ENCODE results near the gene SLC10A7. TPM values are rescaled to one million over a fixed set of nuclear protein-coding genes. Genes with fewer than 3 reads are reported as not detected.

Gene SLC10A7
- total and polyA plus RNA-seq, 2 donors (not counting 1 experiment from before 2014, with no cell fraction given): 5.7 to 18.3 TPM

DNA sequence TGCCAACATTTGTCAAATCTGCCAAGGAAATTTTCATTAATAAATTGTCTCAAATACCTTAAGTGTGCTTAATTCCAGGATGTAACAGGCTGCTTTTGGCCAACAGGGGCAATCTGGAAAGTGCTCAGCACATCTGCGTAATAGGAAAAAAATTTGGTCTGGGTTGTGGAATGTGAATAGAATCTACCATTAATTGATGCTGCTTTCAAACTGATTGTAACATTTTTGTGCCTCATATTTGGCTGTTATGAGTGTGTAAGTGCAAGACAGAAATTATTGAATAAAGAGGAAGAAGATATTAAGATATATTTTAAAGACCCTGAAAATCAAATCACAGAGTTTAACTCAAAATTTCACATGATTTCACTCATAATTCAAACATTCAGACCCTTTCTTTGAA, 266.3 kb downstream of the SLC10A7 start:
- Mint-ChIP-seq H3K9me3 (ENCODE audit: insufficient read depth) (no peaks in the 10 kb centered on the region), H3K4me3 (no peak overlapping the region), H3K27me3 (no peaks in the 10 kb centered on the region), H3K27ac (no peak overlapping the region), H3K4me1 (no peaks in the 10 kb centered on the region)
- CTCF ChIA-PET: no interaction called here
- Histone ChIP-seq H3K27me3 (replicated peaks in 1 of 4; ENCODE audit: control extremely low read depth in 1 of 4, control insufficient read depth in 3 of 4, insufficient read depth in 4 of 4, low read length in 3 of 4) (no peaks in the 10 kb centered on the region), H3K4me3 (ENCODE audit: control extremely low read depth in 1 of 5, extremely low read depth in 1 of 5, insufficient read depth in 1 of 5, low read depth in 2 of 5, low read length in 4 of 5) (no peak overlapping the region), H3K27ac (ENCODE audit: low read length in 2 of 2) (no peak overlapping the region), H3K36me3 (replicated peaks in 1 of 2; ENCODE audit: control extremely low read depth in 1 of 2, control insufficient read depth in 1 of 2, extremely low read depth in 1 of 2, insufficient read depth in 2 of 2, low read length in 1 of 2) (peaks cover 2 to 4% of the 10 kb centered on the region in 2 experiments), H4K20me1 (ENCODE audit: control insufficient read depth, insufficient read depth, low read length, poor library complexity, severe bottlenecking) (no peaks in the 10 kb centered on the region), H3K4me2 (replicated peaks; ENCODE audit: low read depth, low read length, poor library complexity, severe bottlenecking) (no peak overlapping the region), H3K79me2 (ENCODE audit: control insufficient read depth, insufficient read depth, low read length) (no peaks in the 10 kb centered on the region), H3K4me1 (ENCODE audit: control insufficient read depth in 2 of 2, insufficient read depth in 2 of 2, low read length in 2 of 2) (no peaks in the 10 kb centered on the region), H3K9ac (ENCODE audit: low read length) (no peak overlapping the region), H2AFZ (ENCODE audit: insufficient read depth, low read depth, low read length, poor library complexity, severe bottlenecking) (no peak overlapping the region), H3K9me3 (ENCODE audit: control extremely low read depth in 1 of 3, control insufficient read depth in 2 of 3, insufficient read depth in 1 of 3, low read length in 2 of 3) (no peaks in the 10 kb centered on the region)
- DNase-seq (no peak), ATAC-seq (ENCODE audit: low read depth) (no peak)
- TF ChIP-seq, protein P1, sequence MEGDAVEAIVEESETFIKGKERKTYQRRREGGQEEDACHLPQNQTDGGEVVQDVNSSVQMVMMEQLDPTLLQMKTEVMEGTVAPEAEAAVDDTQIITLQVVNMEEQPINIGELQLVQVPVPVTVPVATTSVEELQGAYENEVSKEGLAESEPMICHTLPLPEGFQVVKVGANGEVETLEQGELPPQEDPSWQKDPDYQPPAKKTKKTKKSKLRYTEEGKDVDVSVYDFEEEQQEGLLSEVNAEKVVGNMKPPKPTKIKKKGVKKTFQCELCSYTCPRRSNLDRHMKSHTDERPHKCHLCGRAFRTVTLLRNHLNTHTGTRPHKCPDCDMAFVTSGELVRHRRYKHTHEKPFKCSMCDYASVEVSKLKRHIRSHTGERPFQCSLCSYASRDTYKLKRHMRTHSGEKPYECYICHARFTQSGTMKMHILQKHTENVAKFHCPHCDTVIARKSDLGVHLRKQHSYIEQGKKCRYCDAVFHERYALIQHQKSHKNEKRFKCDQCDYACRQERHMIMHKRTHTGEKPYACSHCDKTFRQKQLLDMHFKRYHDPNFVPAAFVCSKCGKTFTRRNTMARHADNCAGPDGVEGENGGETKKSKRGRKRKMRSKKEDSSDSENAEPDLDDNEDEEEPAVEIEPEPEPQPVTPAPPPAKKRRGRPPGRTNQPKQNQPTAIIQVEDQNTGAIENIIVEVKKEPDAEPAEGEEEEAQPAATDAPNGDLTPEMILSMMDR (IDR thresholded peaks at IDR 0.05): no peak
- no peak for TF ChIP-seq EZH2 (IDR thresholded peaks at IDR 0.05; ENCODE audit: borderline replicate concordance, insufficient read depth, low read depth, low read length, poor library complexity, severe bottlenecking)
- intact Hi-C loops (cut with micrococcal nuclease): no loop called here
- WGBS (ENCODE audit: insufficient coverage): 100% methylated on average over 1 of the region's 1 CpG
- POLR2A ChIA-PET: no interaction called here

DNA sequence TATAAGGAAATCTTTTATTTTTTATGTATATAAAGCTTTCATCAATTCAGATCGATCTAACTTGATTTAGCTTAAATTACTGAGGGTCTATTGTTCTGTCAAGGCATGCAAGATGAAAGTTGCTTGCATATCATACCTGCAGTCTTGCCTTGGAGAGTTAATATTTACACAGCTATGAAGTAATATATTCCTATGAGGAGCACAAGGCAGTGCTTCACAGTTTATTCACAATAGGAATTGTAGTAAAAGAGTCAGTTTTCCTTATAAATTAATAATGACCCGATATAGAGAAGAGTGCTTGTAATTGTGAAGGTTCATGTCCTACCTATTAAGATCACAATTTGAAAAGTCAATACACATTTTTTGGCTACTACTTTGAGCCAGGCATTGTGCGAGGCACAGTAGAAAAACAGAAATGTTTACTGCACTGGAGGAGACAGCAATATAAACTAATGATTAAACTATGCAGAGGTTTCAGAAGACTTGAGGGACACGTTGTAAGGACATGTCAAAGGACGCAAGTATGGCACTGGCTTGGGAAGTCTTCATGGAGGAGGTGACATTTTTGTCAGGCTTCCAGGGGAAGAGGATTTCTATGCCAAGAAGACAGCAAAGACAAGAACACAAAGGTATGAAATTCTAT, 268.6 kb downstream of the SLC10A7 start:
- Histone ChIP-seq H3K4me1 (ENCODE audit: control insufficient read depth in 2 of 2, insufficient read depth in 2 of 2, low read length in 2 of 2) (no peaks in the 10 kb centered on the region), H3K79me2 (ENCODE audit: control insufficient read depth, insufficient read depth, low read length) (no peaks in the 10 kb centered on the region), H3K36me3 (replicated peaks in 1 of 2; ENCODE audit: control extremely low read depth in 1 of 2, control insufficient read depth in 1 of 2, extremely low read depth in 1 of 2, insufficient read depth in 2 of 2, low read length in 1 of 2) (peaks cover 0 to 4% of the 10 kb centered on the region in 2 experiments), H4K20me1 (ENCODE audit: control insufficient read depth, insufficient read depth, low read length, poor library complexity, severe bottlenecking) (no peaks in the 10 kb centered on the region), H3K9ac (ENCODE audit: low read length) (no peak overlapping the region), H3K4me3 (ENCODE audit: control extremely low read depth in 1 of 5, extremely low read depth in 1 of 5, insufficient read depth in 1 of 5, low read depth in 2 of 5, low read length in 4 of 5) (no peak overlapping the region), H3K27ac (ENCODE audit: low read length in 2 of 2) (no peak overlapping the region), H3K4me2 (replicated peaks; ENCODE audit: low read depth, low read length, poor library complexity, severe bottlenecking) (no peak overlapping the region), H2AFZ (ENCODE audit: insufficient read depth, low read depth, low read length, poor library complexity, severe bottlenecking) (no peak overlapping the region), H3K27me3 (replicated peaks in 1 of 4; ENCODE audit: control extremely low read depth in 1 of 4, control insufficient read depth in 3 of 4, insufficient read depth in 4 of 4, low read length in 3 of 4) (no peaks in the 10 kb centered on the region), H3K9me3 (ENCODE audit: control extremely low read depth in 1 of 3, control insufficient read depth in 2 of 3, insufficient read depth in 1 of 3, low read length in 2 of 3) (no peaks in the 10 kb centered on the region)
- H3K4me1 Mint-ChIP-seq: no peaks in the 10 kb centered on the region
- DNase-seq (no peak), ATAC-seq (ENCODE audit: low read depth) (no peak)
- ChIA-PET POLR2A (no interaction called here), CTCF (no interaction called here)
- intact Hi-C loops (cut with micrococcal nuclease): no loop called here
- 94% methylated on average over 2 of the region's 5 CpGs for WGBS (ENCODE audit: insufficient coverage)
- TF ChIP-seq, protein P1 (IDR thresholded peaks at IDR 0.05): no peak
- no peak for TF ChIP-seq EZH2 (IDR thresholded peaks at IDR 0.05; ENCODE audit: borderline replicate concordance, insufficient read depth, low read depth, low read length, poor library complexity, severe bottlenecking)
- H3K9me3 Mint-ChIP-seq (ENCODE audit: insufficient read depth): no peaks in the 10 kb centered on the region
- no peaks in the 10 kb centered on the region for H3K27me3 Mint-ChIP-seq
- H3K27ac Mint-ChIP-seq: no peak overlapping the region
- H3K4me3 Mint-ChIP-seq: no peak overlapping the region

Measured in B cell (primary cell).